ENCODE measurements around the gene TPRN.

DNA sequence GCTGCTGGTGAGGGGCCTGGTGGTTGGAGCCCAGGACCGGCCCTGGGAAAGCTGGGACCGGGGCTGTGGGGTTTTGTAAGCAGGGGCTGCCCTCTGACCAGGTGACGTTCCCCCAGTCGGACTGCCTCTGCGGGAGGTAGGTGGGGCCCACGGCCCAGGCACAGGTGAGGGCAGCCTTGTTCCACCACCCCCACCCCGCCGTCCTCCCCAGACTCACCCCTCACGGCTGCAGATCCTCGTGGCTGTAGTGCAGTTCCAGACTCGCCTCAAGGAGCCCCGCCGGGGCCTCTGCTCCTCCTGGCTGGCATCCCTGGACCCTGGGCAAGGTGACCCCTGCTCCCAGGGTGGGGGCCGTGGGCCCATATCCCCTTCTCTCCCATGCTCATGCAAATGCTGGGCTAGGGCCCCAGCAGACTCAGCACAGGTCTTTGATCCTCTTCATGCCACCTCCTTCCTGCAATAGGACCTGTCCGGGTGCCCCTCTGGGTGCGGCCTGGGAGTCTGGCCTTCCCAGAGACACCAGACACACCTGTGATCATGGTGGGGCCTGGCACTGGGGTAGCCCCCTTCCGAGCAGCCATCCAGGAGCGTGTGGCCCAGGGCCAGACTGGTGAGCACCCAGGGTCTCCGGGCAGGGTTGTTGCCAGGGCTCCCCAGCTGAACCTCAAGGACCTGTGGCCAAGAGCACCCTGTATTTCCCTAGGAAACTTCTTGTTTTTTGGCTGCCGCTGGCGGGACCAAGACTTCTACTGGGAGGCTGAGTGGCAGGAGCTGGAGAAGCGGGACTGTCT is 14.8 kb upstream of the TPRN start:
- TF ChIP-seq, protein P1, sequence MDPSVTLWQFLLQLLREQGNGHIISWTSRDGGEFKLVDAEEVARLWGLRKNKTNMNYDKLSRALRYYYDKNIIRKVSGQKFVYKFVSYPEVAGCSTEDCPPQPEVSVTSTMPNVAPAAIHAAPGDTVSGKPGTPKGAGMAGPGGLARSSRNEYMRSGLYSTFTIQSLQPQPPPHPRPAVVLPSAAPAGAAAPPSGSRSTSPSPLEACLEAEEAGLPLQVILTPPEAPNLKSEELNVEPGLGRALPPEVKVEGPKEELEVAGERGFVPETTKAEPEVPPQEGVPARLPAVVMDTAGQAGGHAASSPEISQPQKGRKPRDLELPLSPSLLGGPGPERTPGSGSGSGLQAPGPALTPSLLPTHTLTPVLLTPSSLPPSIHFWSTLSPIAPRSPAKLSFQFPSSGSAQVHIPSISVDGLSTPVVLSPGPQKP (IDR thresholded peaks at IDR 0.05; ENCODE audit: borderline replicate concordance, low read depth, low read length): no peak
- TF ChIP-seq, protein P2, sequence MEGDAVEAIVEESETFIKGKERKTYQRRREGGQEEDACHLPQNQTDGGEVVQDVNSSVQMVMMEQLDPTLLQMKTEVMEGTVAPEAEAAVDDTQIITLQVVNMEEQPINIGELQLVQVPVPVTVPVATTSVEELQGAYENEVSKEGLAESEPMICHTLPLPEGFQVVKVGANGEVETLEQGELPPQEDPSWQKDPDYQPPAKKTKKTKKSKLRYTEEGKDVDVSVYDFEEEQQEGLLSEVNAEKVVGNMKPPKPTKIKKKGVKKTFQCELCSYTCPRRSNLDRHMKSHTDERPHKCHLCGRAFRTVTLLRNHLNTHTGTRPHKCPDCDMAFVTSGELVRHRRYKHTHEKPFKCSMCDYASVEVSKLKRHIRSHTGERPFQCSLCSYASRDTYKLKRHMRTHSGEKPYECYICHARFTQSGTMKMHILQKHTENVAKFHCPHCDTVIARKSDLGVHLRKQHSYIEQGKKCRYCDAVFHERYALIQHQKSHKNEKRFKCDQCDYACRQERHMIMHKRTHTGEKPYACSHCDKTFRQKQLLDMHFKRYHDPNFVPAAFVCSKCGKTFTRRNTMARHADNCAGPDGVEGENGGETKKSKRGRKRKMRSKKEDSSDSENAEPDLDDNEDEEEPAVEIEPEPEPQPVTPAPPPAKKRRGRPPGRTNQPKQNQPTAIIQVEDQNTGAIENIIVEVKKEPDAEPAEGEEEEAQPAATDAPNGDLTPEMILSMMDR (conservative IDR thresholded peaks at IDR 0.05; ENCODE audit: low read depth, low read length): no peak
- no peak for TF ChIP-seq POLR2A (IDR thresholded peaks at IDR 0.05; ENCODE audit: low read depth, low read length)
- no peak for TF ChIP-seq RAD21 (IDR thresholded peaks at IDR 0.05; ENCODE audit: low read length)
- no peak for TF ChIP-seq MAFK (IDR thresholded peaks at IDR 0.05; ENCODE audit: low read depth, low read length)
- TF ChIP-seq, protein P3, sequence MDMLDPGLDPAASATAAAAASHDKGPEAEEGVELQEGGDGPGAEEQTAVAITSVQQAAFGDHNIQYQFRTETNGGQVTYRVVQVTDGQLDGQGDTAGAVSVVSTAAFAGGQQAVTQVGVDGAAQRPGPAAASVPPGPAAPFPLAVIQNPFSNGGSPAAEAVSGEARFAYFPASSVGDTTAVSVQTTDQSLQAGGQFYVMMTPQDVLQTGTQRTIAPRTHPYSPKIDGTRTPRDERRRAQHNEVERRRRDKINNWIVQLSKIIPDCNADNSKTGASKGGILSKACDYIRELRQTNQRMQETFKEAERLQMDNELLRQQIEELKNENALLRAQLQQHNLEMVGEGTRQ (IDR thresholded peaks at IDR 0.05; ENCODE audit: low read depth, low read length): no peak
- no peak for TF ChIP-seq MAZ (IDR thresholded peaks at IDR 0.05; ENCODE audit: borderline replicate concordance, low read depth, low read length)
- TF ChIP-seq SMC3 (IDR thresholded peaks at IDR 0.05; ENCODE audit: low read depth, low read length): no peak
